ENCODE data around the gene COL8A2. TPM values are rescaled to one million over a fixed set of nuclear protein-coding genes. Genes with fewer than 3 reads are reported as not detected.

The COL8A2 gene
- total and polyA plus RNA-seq, 7 experiments from 2014 or later: 0.05 to 2.5 (median 0.20) TPM; not detected in 3

DNA sequence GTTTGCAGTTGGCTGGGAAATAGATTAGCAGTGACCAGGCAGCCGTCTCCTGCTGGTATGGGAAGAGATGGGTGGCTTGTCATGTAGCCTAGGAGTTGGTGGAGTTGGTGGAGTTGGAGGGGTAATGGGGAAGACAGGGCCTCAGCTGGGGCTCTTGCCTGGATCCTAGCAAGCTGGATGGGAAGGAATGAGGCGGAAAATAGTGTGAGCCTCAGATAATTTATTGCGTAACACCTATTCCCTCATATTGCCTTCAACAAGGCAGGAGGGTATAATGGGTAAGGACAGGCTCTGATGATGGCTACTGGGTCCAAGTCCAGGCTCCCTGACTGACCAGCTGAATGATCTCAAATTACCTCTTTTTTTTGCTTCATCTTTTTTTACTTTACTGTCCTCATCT is 43.5 kb upstream of the COL8A2 start:
- peaks cover 11 to 55% (median 29%) of the 10 kb centered on the region in 3 experiments for H3K36me3 ChIP-seq (ENCODE audit: control insufficient read depth in 2 of 3, insufficient read depth in 3 of 3, low read length in 3 of 3)
- no peaks in the 10 kb centered on the region for H3K9me3 Mint-ChIP-seq
- peak overlapping the region; percentile 7 for H3K27ac ChIP-seq (ENCODE audit: low read depth, low read length)
- peaks cover 31 to 61% (median 46%) of the 10 kb centered on the region in 7 donors for H3K4me1 Mint-ChIP-seq
- peaks cover 5 to 10% of the 10 kb centered on the region in 2 donors for H3K4me1 ChIP-seq (ENCODE audit: control insufficient read depth in 2 of 2, insufficient read depth in 2 of 2, low read length in 2 of 2)
- no peak for ATAC-seq
- no peaks in the 10 kb centered on the region for H3K9me3 ChIP-seq (ENCODE audit: control insufficient read depth in 2 of 3, low read length in 3 of 3)
- peak overlapping the region in 1 of 10 donors; percentile 18 for H3K4me3 Mint-ChIP-seq
- DNase-seq: no peak
- peak overlapping the region; percentile 16 to 88 (median 73) for H3K27ac Mint-ChIP-seq
- POLR2A ChIA-PET: interaction anchor here (12.8 kb wide), 1 partner anchor 16 kb away, joined by 272 read pairs; the partner anchor contains the start of genes MAP7D1 and TRAPPC3
- no peaks in the 10 kb centered on the region for H3K27me3 Mint-ChIP-seq
- CTCF ChIA-PET: interaction anchor here (1.4 kb wide), 1 partner anchor 19 kb away, joined by 4 read pairs; the partner anchor contains the start of gene TRAPPC3
- no peaks in the 10 kb centered on the region for H3K27me3 ChIP-seq (ENCODE audit: control insufficient read depth in 2 of 2, insufficient read depth in 2 of 2, low read length in 2 of 2)
- peaks cover 10 to 31% (median 23%) of the 10 kb centered on the region in 5 donors for H3K36me3 Mint-ChIP-seq
- intact Hi-C loops (cut with micrococcal nuclease): no loop called here
- no peak overlapping the region for H3K4me3 ChIP-seq (ENCODE audit: low read length)

DNA sequence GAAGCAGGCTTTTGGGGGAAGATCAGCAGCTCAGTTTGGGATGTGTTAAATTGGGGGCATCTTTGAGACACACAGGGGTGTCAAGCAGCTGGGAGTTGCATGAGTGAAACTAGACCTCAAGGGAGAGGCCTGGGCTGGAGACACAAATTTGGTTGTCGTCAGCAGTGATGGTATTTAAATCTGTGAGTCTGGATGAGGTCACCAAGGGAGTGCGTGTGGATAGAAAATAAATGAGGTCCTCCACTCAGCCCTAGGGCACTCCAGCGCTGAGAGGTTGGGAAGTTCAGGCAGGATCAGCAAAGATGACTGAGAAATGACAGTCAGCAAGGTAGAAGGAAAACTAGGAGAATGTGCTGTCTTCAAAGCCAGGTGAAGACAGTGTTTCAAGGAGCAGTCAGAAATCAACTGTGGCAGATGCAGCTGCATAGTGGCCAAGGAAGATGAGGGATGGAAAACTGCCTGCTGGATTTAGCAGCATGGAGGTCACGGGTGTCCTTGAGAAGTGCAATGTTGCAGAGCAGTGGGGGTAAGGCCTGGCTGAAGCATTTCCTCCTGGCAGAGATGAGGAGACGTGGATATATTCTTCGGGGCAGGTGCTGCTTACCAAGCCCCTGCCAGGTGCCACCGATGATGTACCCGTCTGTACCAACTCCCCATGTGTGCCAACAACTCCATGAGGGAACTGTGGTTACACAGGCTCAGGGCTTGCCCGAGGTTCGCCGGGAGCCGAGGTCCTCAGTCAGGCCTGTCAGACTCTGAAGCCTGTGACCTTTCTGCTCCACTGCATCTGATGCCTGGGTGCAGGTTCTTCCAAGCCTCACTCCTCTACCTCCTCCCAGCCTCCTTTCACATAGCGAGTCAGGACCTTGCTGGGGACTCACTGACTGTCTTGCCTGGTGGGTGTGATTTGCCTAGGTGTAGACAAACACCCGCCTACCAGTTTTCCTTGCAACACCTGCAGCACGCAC is 42.2 kb upstream of the COL8A2 start:
- peak overlapping the region; percentile 32 to 94 (median 87) for H3K27ac Mint-ChIP-seq
- H3K4me1 Mint-ChIP-seq: peaks cover 41 to 69% (median 58%) of the 10 kb centered on the region in 7 donors
- CTCF ChIA-PET: interaction anchor here (2.5 kb wide), 1 partner anchor 21 kb away, joined by 10 read pairs; no protein-coding TSS in a partner anchor
- Histone ChIP-seq H3K9me3 (ENCODE audit: control insufficient read depth in 2 of 3, low read length in 3 of 3) (no peaks in the 10 kb centered on the region), H3K36me3 (ENCODE audit: control insufficient read depth in 2 of 3, insufficient read depth in 3 of 3, low read length in 3 of 3) (peaks cover 0 to 42% (median 17%) of the 10 kb centered on the region in 3 experiments), H3K4me3 (ENCODE audit: low read length) (no peak overlapping the region), H3K4me1 (ENCODE audit: control insufficient read depth in 2 of 2, insufficient read depth in 2 of 2, low read length in 2 of 2) (peaks cover 18 to 22% of the 10 kb centered on the region in 2 donors), H3K27ac (ENCODE audit: low read depth, low read length) (peak overlapping the region; percentile 40), H3K27me3 (ENCODE audit: control insufficient read depth in 2 of 2, insufficient read depth in 2 of 2, low read length in 2 of 2) (no peaks in the 10 kb centered on the region)
- H3K27me3 Mint-ChIP-seq: no peaks in the 10 kb centered on the region
- H3K36me3 Mint-ChIP-seq: peaks cover 10 to 26% (median 18%) of the 10 kb centered on the region in 5 donors
- H3K4me3 Mint-ChIP-seq: peak overlapping the region in 5 of 10 donors; percentile 1 to 58 (median 17)
- no peak for ATAC-seq
- POLR2A ChIA-PET: interaction anchor here (1.5 to 12.8 kb wide), 2 partner anchors 14 to 16 kb away, joined by 6 to 272 read pairs; partner anchors contain the start of genes MAP7D1 and TRAPPC3
- no peak for DNase-seq
- no peaks in the 10 kb centered on the region for H3K9me3 Mint-ChIP-seq
- intact Hi-C loops (cut with micrococcal nuclease): no loop called here

DNA sequence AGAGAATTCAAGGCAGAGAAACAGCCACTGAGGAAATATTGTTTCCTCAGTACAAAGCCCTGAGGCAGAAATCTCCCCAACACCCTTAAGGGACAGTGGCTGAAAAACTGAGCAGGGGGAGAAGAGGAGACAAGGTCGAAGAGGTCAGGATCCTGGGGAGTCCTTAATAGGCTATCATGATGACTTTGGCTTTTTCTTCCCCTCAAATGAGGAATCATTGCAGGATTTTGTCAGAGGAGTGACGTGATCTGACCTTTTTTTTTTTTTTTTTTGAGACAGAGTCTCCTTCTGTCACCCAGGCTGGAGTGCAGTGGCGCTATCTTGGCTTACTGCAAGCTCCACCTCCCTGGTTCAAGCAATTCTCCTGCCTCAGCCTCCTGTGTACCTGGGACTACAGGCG is 41.1 kb upstream of the COL8A2 start:
- Mint-ChIP-seq H3K36me3 (peaks cover 10 to 34% (median 16%) of the 10 kb centered on the region in 5 donors), H3K9me3 (peaks cover 0 to 3% (median 0%) of the 10 kb centered on the region in 11 donors), H3K27ac (peak overlapping the region; percentile 7 to 92 (median 85)), H3K4me3 (peak overlapping the region in 1 of 10 donors; percentile 25), H3K27me3 (no peaks in the 10 kb centered on the region), H3K4me1 (peaks cover 52 to 80% (median 69%) of the 10 kb centered on the region in 7 donors)
- Histone ChIP-seq H3K27ac (ENCODE audit: low read depth, low read length) (peak overlapping the region; percentile 52), H3K9me3 (ENCODE audit: control insufficient read depth in 2 of 3, low read length in 3 of 3) (no peaks in the 10 kb centered on the region), H3K27me3 (ENCODE audit: control insufficient read depth in 2 of 2, insufficient read depth in 2 of 2, low read length in 2 of 2) (no peaks in the 10 kb centered on the region), H3K4me1 (ENCODE audit: control insufficient read depth in 2 of 2, insufficient read depth in 2 of 2, low read length in 2 of 2) (peaks cover 29 to 31% of the 10 kb centered on the region in 2 donors), H3K4me3 (ENCODE audit: low read length) (no peak overlapping the region), H3K36me3 (ENCODE audit: control insufficient read depth in 2 of 3, insufficient read depth in 3 of 3, low read length in 3 of 3) (peaks cover 0 to 31% (median 8%) of the 10 kb centered on the region in 3 experiments)
- intact Hi-C loops (cut with micrococcal nuclease): no loop called here
- DNase-seq (no peak), ATAC-seq (no peak)
- ChIA-PET POLR2A (interaction anchor here (0.8 to 12.8 kb wide), 3 partner anchors 13 to 22 kb away, joined by 3 to 272 read pairs (median 6); partner anchors contain the start of genes MAP7D1 and TRAPPC3), CTCF (interaction anchor here (0.6 to 2.5 kb wide), 2 partner anchors 22 to 119 kb away, joined by 3 to 10 read pairs; no protein-coding TSS in a partner anchor)

DNA sequence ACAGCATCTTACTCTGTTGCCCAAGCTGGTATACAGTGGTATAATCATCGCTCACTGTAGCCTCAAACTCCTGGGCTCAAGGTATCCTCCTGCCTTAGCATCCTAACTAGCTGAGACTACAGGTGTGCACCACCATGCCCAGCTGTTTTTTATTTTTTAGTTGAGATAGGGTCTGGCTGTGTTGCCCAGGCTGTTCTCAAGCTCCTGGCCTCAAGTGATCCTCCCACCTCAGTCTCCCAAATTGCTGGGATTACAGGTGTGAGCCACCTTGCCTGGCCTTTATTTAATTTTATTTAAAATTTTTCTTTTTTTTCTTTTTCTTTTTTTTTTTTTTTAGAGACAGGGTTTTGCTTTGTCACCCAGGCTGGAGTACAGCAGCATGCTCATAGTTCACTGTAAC is 40.1 kb upstream of the COL8A2 start:
- H3K4me1 ChIP-seq (ENCODE audit: control insufficient read depth in 2 of 2, insufficient read depth in 2 of 2, low read length in 2 of 2): peaks cover 37 to 38% of the 10 kb centered on the region in 2 donors
- peak overlapping the region in 7 of 9 donors; percentile 38 to 92 (median 67) for H3K27ac Mint-ChIP-seq
- DNase-seq (no peak), ATAC-seq (no peak)
- peak overlapping the region; percentile 26 for H3K27ac ChIP-seq (ENCODE audit: low read depth, low read length)
- peaks cover 10 to 35% (median 13%) of the 10 kb centered on the region in 5 donors for H3K36me3 Mint-ChIP-seq
- no peaks in the 10 kb centered on the region for H3K27me3 ChIP-seq (ENCODE audit: control insufficient read depth in 2 of 2, insufficient read depth in 2 of 2, low read length in 2 of 2)
- peaks cover 0 to 21% (median under 1%) of the 10 kb centered on the region in 3 experiments for H3K36me3 ChIP-seq (ENCODE audit: control insufficient read depth in 2 of 3, insufficient read depth in 3 of 3, low read length in 3 of 3)
- H3K9me3 Mint-ChIP-seq: peaks cover 0 to 3% (median 0%) of the 10 kb centered on the region in 11 donors
- POLR2A ChIA-PET: interaction anchor here (6.5 to 12.8 kb wide), 2 partner anchors 12 to 23 kb away, joined by 68 to 272 read pairs; partner anchors contain the start of genes MAP7D1 and TRAPPC3
- no peaks in the 10 kb centered on the region for H3K27me3 Mint-ChIP-seq
- CTCF ChIA-PET: interaction anchor here (1.3 to 2.5 kb wide), 2 partner anchors 15 to 23 kb away, joined by 8 to 10 read pairs; partner anchors contain the start of gene TRAPPC3
- H3K4me1 Mint-ChIP-seq: peaks cover 52 to 83% (median 71%) of the 10 kb centered on the region in 7 donors
- H3K4me3 Mint-ChIP-seq: peak overlapping the region in 2 of 10 donors; percentile 14 to 54
- intact Hi-C loops (cut with micrococcal nuclease): no loop called here
- H3K9me3 ChIP-seq (ENCODE audit: control insufficient read depth in 2 of 3, low read length in 3 of 3): no peaks in the 10 kb centered on the region
- H3K4me3 ChIP-seq (ENCODE audit: low read length): no peak overlapping the region

DNA sequence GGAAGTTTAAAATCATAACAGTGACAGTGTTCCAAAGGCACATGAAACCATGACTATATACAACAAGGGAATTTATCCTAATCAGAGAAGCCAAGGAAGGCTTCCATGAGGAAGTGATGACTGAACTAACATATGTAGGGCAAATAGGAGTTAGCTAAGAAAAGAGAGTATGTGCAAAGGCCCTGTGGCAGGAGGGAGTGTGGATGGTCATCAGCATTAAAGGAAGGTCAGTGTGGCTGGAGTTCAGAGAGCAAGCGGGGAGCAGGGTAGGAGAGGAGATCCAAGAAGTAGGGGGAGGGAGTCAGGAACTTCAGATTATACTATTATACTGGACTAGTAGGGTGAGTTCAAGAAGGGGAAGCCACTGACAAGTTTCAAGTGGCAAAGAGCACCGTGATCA is 39.3 kb upstream of the COL8A2 start:
- DNase-seq (no peak), ATAC-seq (no peak)
- Histone ChIP-seq H3K9me3 (ENCODE audit: control insufficient read depth in 2 of 3, low read length in 3 of 3) (no peaks in the 10 kb centered on the region), H3K4me3 (ENCODE audit: low read length) (no peak overlapping the region), H3K27me3 (ENCODE audit: control insufficient read depth in 2 of 2, insufficient read depth in 2 of 2, low read length in 2 of 2) (no peaks in the 10 kb centered on the region), H3K27ac (ENCODE audit: low read depth, low read length) (peak overlapping the region; percentile 40), H3K36me3 (ENCODE audit: control insufficient read depth in 2 of 3, insufficient read depth in 3 of 3, low read length in 3 of 3) (peaks cover 0 to 13% (median 0%) of the 10 kb centered on the region in 3 experiments), H3K4me1 (ENCODE audit: control insufficient read depth in 2 of 2, insufficient read depth in 2 of 2, low read length in 2 of 2) (peaks cover 45% of the 10 kb centered on the region in 2 donors)
- H3K27me3 Mint-ChIP-seq: no peaks in the 10 kb centered on the region
- intact Hi-C loops (cut with micrococcal nuclease): loop anchor here (5.0 kb wide), 3 partner anchors 123 to 1528 kb away; partner anchors contain the start of genes CDCA8 (in 1 of the 2) and ZMYM6 (in 1 of the 2)
- ChIA-PET POLR2A (interaction anchor here (3.9 to 12.8 kb wide), 5 partner anchors 12 to 60 kb away, joined by 19 to 272 read pairs (median 63); partner anchors contain the start of genes MAP7D1, THRAP3 and TRAPPC3), CTCF (interaction anchor here (1.3 to 4.8 kb wide), 3 partner anchors 15 to 24 kb away, joined by 8 to 62 read pairs (median 10); partner anchors contain the start of gene TRAPPC3)
- peaks cover 56 to 87% (median 74%) of the 10 kb centered on the region in 7 donors for H3K4me1 Mint-ChIP-seq
- peak overlapping the region in 4 of 10 donors; percentile 8 to 54 (median 26) for H3K4me3 Mint-ChIP-seq
- H3K9me3 Mint-ChIP-seq: peaks cover 0 to 3% (median 0%) of the 10 kb centered on the region in 11 donors
- H3K36me3 Mint-ChIP-seq: peaks cover 10 to 36% (median 13%) of the 10 kb centered on the region in 5 donors
- peak overlapping the region in 8 of 9 donors; percentile 38 to 92 (median 82) for H3K27ac Mint-ChIP-seq

All from naive thymus-derived CD4-positive, alpha-beta T cell (primary cell).